PC-9 (cell line): ENCODE measurements around the gene BMP10. TPM values are rescaled to one million over a fixed set of nuclear protein-coding genes. Genes with fewer than 3 reads are reported as not detected.

Experiments
- BruUV-seq: library from RNA; stranded (reverse); fragments of 400-500 nt; replicated peaks from 2 replicates; lab custom pipeline; 2021; lab: Mats Ljungman, UMichigan
- CTCF ChIA-PET: fragments of 300-600 bp; sonication (Branson Sonifier 250); formaldehyde crosslinking; loops from one replicate; lab custom pipeline; 2022; ENCODE audit warnings: antibody characterized with exemption; lab: Charles Lee
- POLR2A ChIA-PET: fragments of 300-600 bp; sonication (Branson Sonifier 250); formaldehyde crosslinking; loops from one replicate; lab custom pipeline; 2022; ENCODE audit warnings: antibody characterized with exemption; ENCODE audit not compliant: unreplicated experiment; lab: Charles Lee
- DNase-seq, 2 experiments: peaks; one replicate each; pipeline versions ENCODE4 v3.0.0 to v3.0.0-alpha.2; 2015 to 2022; ENCODE audit warnings: mixed read lengths in 1 of 2
- H2AFZ ChIP-seq: fragments of 200-600 bp; sonication (generic); 2 replicates; pipeline ENCODE4 v1.8.1; 2017; ENCODE audit warnings: antibody characterized with exemption
- H3F3A ChIP-seq: fragments of 200-600 bp; sonication (generic); 2 replicates; pipeline ENCODE4 v1.8.1; 2017; ENCODE audit warnings: antibody characterized with exemption, mild to moderate bottlenecking, low read depth; ENCODE audit not compliant: insufficient read depth
- H3K27ac ChIP-seq: fragments of 200-600 bp; sonication (generic); 2 replicates; pipeline ENCODE4 v1.6.1; 2016; ENCODE audit warnings: mixed run types
- H3K27me3 ChIP-seq: fragments of 200-600 bp; sonication (generic); 2 replicates; pipeline ENCODE4 v1.6.1; 2016; ENCODE audit warnings: low read depth, mixed run types; ENCODE audit not compliant: insufficient read depth
- H3K36me3 ChIP-seq: fragments of 200-600 bp; sonication (generic); 2 replicates; pipeline ENCODE4 v1.6.1; 2016; ENCODE audit warnings: low read depth, mixed run types
- H3K4me1 ChIP-seq: fragments of 200-600 bp; sonication (generic); replicated peaks from 2 replicates; pipeline ENCODE4 v1.6.1; 2016; ENCODE audit warnings: mixed run types; ENCODE audit not compliant: insufficient read depth
- H3K4me2 ChIP-seq: fragments of 200-600 bp; sonication (generic); 2 replicates; pipeline ENCODE4 v1.6.1; 2017; ENCODE audit warnings: mixed run types
- H3K4me3 ChIP-seq: fragments of 200-600 bp; sonication (generic); 2 replicates; pipeline ENCODE4 v1.6.1; 2016; ENCODE audit warnings: mixed run types
- H3K79me2 ChIP-seq: fragments of 200-600 bp; sonication (generic); 2 replicates; pipeline ENCODE4 v1.6.1; 2017; ENCODE audit warnings: low read depth, mixed run types
- H3K9me2 ChIP-seq: fragments of 200-600 bp; sonication (generic); 2 replicates; pipeline ENCODE4 v1.8.1; 2017; ENCODE audit warnings: mild to moderate bottlenecking; ENCODE audit not compliant: insufficient read depth
- H3K9me3 ChIP-seq: fragments of 200-600 bp; sonication (generic); 2 replicates; pipeline ENCODE4 v1.8.1; 2016; ENCODE audit warnings: low read depth; ENCODE audit not compliant: insufficient read depth
- H4K20me1 ChIP-seq: fragments of 200-600 bp; sonication (generic); 2 replicates; pipeline ENCODE4 v1.8.1; 2017; ENCODE audit not compliant: insufficient read depth
- EZH2 ChIP-seq: fragments of 200-600 bp; sonication (generic); IDR thresholded peaks from 2 replicates; pipeline ENCODE4 v1.8.0; 2017; ENCODE audit warnings: antibody characterized with exemption, low read depth
- intact Hi-C: fragments of 100-400 bp; cut with micrococcal nuclease; formaldehyde crosslinking; loops from one replicate; pipeline ENCODE4 v1.10.0; 2022; ENCODE audit not compliant: unreplicated experiment
- total RNA-seq: library from RNA; stranded (reverse); gene quantifications from 2 replicates; pipeline ENCODE4 v1.2.3, GENCODE V29; 2021
- TF ChIP-seq, protein P1 (sequence below): fragments of 200-600 bp; sonication (generic); conservative IDR thresholded peaks from 2 replicates; pipeline ENCODE4 v1.6.1; 2017; ENCODE audit warnings: mixed run types, antibody characterized with exemption, mild to moderate bottlenecking, moderate library complexity

The BMP10 gene
- total RNA-seq, 1 experiment from 2014 or later: not detected

DNA sequence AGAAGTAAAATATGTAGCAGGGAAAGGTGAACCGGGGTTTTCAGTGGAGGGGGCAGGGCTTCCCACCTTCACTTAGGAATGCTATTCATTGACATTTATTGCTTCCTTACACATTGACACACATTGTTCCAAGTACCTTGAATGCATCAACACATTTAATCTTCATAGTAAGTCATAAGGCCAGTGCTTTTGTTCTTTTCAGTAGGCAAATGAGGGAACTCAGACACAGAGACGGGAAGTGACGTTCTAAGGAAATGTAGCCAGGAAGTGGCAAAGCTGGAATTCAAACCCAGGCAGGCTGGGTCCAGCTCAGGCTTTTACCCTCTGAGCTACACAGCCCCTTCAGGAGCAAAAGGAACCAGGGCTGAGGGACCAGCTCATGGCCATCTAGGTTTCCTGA, 20.7 kb downstream of the BMP10 start:
- no peak for TF ChIP-seq EZH2
- TF ChIP-seq, protein P1, sequence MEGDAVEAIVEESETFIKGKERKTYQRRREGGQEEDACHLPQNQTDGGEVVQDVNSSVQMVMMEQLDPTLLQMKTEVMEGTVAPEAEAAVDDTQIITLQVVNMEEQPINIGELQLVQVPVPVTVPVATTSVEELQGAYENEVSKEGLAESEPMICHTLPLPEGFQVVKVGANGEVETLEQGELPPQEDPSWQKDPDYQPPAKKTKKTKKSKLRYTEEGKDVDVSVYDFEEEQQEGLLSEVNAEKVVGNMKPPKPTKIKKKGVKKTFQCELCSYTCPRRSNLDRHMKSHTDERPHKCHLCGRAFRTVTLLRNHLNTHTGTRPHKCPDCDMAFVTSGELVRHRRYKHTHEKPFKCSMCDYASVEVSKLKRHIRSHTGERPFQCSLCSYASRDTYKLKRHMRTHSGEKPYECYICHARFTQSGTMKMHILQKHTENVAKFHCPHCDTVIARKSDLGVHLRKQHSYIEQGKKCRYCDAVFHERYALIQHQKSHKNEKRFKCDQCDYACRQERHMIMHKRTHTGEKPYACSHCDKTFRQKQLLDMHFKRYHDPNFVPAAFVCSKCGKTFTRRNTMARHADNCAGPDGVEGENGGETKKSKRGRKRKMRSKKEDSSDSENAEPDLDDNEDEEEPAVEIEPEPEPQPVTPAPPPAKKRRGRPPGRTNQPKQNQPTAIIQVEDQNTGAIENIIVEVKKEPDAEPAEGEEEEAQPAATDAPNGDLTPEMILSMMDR: no peak
- Histone ChIP-seq H3K9me2 (no peaks in the 10 kb centered on the region; the same call in 1 of the 2 replicates), H3K9me3 (no peaks in the 10 kb centered on the region), H4K20me1 (no peaks in the 10 kb centered on the region), H3K27ac (no peak overlapping the region), H3F3A (no peaks in the 10 kb centered on the region), H3K36me3 (no peaks in the 10 kb centered on the region), H3K4me2 (no peak overlapping the region), H3K4me1 (no peaks in the 10 kb centered on the region), H3K27me3 (no peaks in the 10 kb centered on the region), H2AFZ (no peak overlapping the region), H3K79me2 (no peaks in the 10 kb centered on the region), H3K4me3 (no peak overlapping the region)
- CTCF ChIA-PET: no interaction called here
- BruUV-seq: no TSS peak
- no peak for DNase-seq
- POLR2A ChIA-PET: no interaction called here
- intact Hi-C loops: no loop called here

DNA sequence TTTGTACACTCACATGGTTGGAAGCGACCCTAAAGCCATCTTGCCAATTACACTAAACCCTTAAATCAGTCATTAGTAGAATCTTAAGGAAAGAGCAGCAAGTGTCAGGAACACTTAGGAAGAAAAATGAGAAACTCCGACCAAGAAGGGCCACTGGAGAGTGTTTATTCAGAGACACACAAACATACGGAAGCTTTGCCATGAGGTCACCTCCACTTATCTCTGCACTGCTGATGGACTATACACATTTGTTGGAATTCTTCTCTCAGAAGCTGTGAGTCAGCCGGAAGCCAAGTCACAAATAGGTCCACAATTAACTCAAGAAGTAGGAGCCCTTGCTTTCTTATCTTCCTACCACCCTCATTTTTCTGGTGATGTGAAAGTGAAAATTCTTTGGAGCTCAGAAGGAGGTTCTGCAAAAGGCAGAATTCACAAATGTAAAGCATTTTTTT, 21.6 kb downstream of the BMP10 start:
- H3K27me3 ChIP-seq: no peaks in the 10 kb centered on the region
- BruUV-seq: no TSS peak
- TF ChIP-seq EZH2: no peak
- TF ChIP-seq, protein P1: no peak
- H3K9me2 ChIP-seq: peaks cover 4% of the 10 kb centered on the region; the same call in 1 of the 2 replicates
- no peaks in the 10 kb centered on the region for H3K79me2 ChIP-seq
- H3K27ac ChIP-seq: no peak overlapping the region
- ChIA-PET CTCF (no interaction called here), POLR2A (no interaction called here)
- no peak overlapping the region for H3K4me2 ChIP-seq
- no peak overlapping the region for H2AFZ ChIP-seq
- H3K4me1 ChIP-seq: no peaks in the 10 kb centered on the region
- no peaks in the 10 kb centered on the region for H3K9me3 ChIP-seq
- H3K4me3 ChIP-seq: no peak overlapping the region
- H4K20me1 ChIP-seq: no peaks in the 10 kb centered on the region
- H3F3A ChIP-seq: no peaks in the 10 kb centered on the region
- no peak for DNase-seq
- no peaks in the 10 kb centered on the region for H3K36me3 ChIP-seq
- intact Hi-C loops: no loop called here

DNA sequence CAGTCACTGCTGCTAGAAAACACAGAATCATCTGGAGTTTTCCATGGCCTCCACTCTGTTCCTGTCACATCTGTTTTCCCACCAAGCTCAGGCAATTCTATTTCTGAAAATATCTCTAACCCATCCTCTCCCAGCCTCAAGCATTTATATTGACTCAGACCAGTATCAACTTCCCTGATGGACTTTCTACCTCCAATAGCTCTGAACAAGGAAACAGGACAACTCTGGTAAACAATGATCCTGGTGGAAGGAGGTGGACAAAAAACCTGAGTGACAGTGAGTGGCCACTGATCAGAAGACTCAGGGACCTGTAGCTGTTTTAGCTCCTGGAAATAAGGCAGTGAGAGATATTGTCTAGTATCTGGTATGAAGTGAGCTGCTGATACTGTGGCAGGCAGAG, 23.4 kb downstream of the BMP10 start:
- H3K79me2 ChIP-seq: no peaks in the 10 kb centered on the region
- TF ChIP-seq, protein P1: no peak
- no peak for TF ChIP-seq EZH2
- no peaks in the 10 kb centered on the region for H3K9me3 ChIP-seq
- no peaks in the 10 kb centered on the region for H4K20me1 ChIP-seq
- ChIA-PET POLR2A (no interaction called here), CTCF (no interaction called here)
- H2AFZ ChIP-seq: no peak overlapping the region
- no peaks in the 10 kb centered on the region for H3F3A ChIP-seq
- H3K4me3 ChIP-seq: no peak overlapping the region
- no peaks in the 10 kb centered on the region for H3K27me3 ChIP-seq
- no peak overlapping the region for H3K4me2 ChIP-seq
- BruUV-seq: no TSS peak
- H3K27ac ChIP-seq: no peak overlapping the region
- H3K9me2 ChIP-seq: peaks cover 4% of the 10 kb centered on the region; the same call in 1 of the 2 replicates
- DNase-seq: no peak
- H3K36me3 ChIP-seq: no peaks in the 10 kb centered on the region
- no peaks in the 10 kb centered on the region for H3K4me1 ChIP-seq
- intact Hi-C loops: no loop called here
